Measurements from ENCODE around the gene POLR2M.

POLR2M gene

GRCh38 chr15:57741089-57741488, 34.6 kb downstream of the POLR2M start:
- DNase-seq: no peak

GRCh38 chr15:57743424-57743823, 36.9 kb downstream of the POLR2M start:
- no peak for DNase-seq

GRCh38 chr15:57746786-57747185, 40.3 kb downstream of the POLR2M start:
- DNase-seq: no peak

- peak in 1 of 2 donors; percentile 8 for DNase-seq
These were observed 40.8 kb downstream of the POLR2M start for GRCh38 chr15:57747206-57747896.

- DNase-seq: no peak
These were observed 44.8 kb downstream of the POLR2M start for GRCh38 chr15:57751177-57751800.

- no peak for DNase-seq
These were observed 45.9 kb downstream of the POLR2M start for GRCh38 chr15:57752436-57752835.

- DNase-seq: no peak
These were observed 46.3 kb downstream of the POLR2M start for GRCh38 chr15:57752840-57753239.

GRCh38 chr15:57756466-57756865, 50.0 kb downstream of the POLR2M start:
- DNase-seq: no peak

- DNase-seq: no peak
These were observed 52.0 kb downstream of the POLR2M start for GRCh38 chr15:57758560-57758959.

GRCh38 chr15:57761562-57761961, 55.0 kb downstream of the POLR2M start:
- DNase-seq: no peak

- DNase-seq: no peak
These were observed 55.8 kb downstream of the POLR2M start for GRCh38 chr15:57762302-57762701.

GRCh38 chr15:57763176-57763964, 56.9 kb downstream of the POLR2M start:
- DNase-seq: no peak
